Stimulated activated CD4-positive, alpha-beta T cell treated with anti-CD3 and anti-CD28 coated beads, Interleukin-1b, Interleukin-23, amount 100 ng/mL, for 48 hours (primary cell): ENCODE results near the gene CHSY3.

ENCODE experiments used
- DNase-seq: peaks from one replicate; pipeline ENCODE4 v3.0.0-alpha.2; 2020

Gene CHSY3

DNA sequence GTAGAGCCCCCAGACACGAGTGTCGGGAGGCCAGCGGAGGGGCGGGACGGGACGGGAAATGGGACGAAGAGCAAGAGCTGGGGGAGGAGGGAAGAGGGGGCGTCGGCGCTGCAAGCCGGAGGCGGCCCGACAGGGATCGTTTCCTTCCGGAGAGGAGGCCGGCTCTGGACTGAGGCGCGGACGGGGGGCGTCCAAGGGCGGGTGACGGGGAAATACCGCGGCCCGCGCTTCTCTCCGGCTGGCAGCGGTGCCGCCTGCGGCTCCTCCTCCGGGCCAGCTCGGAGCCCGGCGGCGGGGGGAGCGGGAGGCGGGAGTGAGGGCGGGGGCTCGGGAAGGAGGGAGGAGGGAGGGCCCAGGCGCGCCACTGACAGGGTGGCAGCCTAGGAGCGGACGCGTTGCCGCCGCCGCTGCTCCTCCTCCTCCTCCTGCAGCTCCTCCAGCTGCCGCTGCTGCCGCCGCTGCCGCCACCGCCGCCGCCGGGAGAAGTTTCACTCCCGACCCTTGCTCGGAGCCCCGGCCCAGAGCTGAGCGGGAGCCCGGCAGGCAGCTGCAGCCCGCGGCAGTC is at the start of gene CHSY3:
CHSY3 (plus strand) TSS at position 364 of the 565 bp plus-strand sequence.
- DNase-seq = peak; percentile 32

DNA sequence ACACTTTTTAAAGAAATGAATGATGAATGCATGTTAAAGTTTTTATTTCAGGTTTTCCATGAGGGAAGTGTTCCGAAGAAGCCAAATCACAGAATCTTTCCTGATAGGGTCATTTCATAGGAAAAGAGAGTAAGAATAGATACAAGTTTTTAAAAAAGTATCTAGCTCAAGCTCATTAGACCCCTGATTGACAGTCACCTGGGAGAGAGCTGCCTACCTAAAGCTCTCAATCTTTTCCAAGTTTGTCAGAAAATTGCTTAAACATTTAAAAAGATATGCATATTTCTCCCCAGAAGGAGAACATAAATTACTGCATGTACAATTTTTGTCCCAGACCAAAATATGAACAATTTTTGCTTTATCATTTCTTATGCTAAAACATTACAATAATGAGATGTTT is 47.9 kb upstream of the CHSY3 start:
- DNase-seq = no peak

DNA sequence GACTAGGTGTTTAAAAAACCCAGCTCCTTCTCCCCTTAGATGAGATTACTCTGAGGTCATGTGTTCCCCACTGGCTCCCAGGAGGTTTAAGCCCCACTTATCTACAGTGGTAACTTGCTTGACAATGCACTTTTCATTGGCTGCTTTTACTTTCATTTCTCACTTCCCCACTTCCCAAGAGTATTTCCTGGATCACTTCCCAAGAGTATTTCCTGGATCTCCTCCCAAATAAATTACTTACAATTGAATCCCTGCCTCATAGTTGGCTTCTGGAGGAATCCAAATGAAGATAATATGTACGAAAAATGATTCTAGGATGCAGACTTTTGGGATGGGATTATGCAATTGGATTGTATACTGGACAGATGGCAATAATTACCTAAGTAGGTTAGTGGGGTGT is 47.1 kb upstream of the CHSY3 start:
- DNase-seq = no peak

DNA sequence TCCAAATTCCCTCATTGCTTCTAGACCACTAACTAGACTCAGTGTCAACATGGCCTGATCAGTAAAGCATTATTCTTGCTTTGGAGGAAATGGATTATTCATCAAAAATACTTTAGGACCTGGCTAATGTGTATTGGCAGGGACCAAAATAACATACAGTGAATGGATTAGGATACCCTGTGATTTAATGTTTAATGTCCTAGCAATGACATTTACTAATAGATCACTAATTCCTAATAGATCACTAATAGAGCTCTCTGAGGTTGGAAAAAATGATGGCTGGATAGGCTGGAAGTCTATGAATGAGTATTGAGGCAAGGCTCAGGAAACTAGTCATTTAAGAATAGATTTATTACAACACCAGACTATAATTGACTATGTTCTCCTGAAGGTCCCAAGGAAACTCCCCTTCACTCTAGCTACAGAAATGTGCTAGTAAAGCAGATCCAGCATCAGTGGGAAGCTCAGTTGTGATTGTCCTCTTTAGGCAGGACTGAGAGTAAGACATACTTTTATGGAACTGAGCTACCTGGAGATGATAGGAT is 46.1 kb upstream of the CHSY3 start:
- no peak for DNase-seq

DNA sequence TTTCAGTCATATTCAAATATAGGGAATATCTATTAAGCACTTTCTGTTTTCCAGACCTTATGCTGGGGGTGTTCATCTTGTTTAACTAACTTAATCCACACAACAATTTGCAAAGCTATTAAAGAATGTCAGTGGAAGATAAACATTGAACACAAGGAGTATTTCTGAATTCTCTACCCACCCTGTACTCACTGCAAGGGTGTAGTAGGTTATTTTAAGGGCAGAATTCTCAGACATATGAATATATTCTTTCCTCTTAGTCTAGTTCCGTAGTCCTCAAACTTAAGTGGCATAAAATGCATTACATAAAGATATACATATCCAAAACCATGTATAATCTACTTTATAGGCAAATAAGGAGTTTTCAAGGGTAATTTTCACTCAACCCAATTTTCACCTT is 19.9 kb upstream of the CHSY3 start:
- no peak for DNase-seq

DNA sequence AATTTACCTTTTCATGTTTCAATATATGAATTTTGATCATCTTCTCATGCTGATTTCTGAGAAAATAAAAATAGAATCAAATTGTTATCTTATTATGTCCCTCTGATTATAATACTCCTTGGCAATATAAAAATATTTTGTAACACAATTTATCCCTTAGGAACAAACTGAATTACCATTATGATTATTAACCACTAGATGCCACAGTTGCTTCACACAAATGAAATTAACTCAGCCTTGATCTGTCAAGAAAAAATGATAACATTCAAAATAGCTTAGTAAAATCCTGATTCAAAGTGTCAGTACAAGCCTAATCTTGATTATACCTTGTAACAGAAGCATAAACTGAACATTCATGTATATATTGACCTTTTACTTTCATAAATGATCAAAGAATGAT is 4.8 kb upstream of the CHSY3 start:
- DNase-seq = no peak

DNA sequence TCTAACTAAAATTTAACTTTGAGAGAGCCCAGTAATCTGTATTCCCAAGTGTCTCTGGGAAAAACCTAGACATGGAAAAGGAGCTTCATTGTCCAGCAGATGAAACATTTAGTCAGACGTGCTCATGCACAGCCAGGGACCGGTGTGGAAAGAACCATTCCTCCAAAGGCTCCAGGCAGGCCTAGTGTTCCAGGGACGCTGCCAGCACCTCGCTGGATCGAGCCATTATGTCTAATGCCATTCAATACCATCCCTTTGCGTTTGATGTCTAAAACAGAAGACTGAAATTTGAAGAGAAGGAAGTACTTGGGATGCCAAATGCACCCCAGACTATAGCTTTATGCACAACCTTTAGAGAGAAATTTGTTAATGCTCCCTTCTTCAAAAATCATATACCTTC is 1.4 kb upstream of the CHSY3 start:
- no peak for DNase-seq

DNA sequence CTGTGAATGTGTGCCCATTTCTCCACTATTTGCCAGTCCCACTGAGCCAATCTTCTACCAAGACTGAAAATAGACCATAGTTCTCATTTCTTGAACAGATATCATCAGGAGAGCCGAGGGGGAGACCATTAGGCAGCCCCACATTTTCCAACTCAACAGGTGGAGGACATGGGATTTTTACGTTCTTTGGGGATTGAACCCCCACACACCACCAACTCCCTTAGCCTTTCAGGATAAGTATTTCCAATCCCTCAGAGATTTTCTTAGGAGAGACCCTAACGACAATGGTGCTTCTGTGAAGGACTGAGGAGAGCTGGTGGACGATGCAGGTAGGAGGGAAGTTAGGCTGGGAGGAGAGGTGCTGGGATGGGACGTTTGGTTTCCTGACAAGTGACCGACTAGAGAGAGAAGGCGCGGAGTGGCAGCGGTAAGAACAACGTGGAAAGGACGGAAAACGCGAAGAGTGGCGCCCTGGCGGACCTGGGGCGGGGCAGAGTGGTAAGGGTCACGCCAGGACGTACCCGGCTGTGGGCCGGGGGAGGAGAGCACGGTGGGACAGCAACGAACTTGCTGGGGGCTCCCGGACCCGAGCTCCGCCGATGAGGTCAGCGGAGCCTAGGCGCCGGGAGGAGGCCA is 681 bp upstream of the CHSY3 start:
- DNase-seq = no peak

DNA sequence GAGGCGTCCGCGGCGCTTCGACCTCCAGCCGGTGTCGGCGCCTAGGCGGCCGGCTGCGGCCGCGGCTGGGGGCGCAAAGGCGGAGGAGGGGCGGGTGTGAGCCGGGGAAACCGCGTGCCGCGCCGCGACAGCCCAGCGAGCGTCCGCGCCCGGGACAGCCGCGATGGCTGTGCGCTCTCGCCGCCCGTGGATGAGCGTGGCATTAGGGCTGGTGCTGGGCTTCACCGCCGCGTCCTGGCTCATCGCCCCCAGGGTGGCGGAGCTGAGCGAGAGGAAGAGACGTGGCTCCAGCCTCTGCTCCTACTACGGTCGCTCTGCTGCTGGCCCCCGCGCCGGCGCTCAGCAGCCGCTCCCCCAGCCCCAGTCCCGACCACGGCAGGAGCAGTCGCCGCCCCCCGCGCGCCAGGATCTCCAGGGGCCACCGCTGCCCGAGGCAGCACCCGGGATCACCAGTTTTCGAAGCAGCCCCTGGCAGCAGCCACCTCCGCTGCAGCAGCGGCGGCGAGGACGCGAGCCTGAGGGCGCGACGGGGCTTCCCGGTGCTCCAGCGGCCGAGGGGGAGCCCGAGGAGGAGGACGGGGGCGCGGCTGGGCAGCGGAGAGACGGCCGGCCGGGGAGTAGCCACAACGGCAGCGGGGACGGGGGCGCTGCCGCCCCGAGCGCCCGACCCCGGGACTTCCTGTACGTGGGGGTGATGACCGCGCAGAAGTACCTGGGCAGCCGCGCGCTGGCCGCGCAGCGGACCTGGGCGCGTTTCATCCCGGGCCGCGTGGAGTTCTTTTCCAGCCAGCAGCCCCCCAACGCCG is 605 bp downstream of the CHSY3 start:
- DNase-seq = no peak

DNA sequence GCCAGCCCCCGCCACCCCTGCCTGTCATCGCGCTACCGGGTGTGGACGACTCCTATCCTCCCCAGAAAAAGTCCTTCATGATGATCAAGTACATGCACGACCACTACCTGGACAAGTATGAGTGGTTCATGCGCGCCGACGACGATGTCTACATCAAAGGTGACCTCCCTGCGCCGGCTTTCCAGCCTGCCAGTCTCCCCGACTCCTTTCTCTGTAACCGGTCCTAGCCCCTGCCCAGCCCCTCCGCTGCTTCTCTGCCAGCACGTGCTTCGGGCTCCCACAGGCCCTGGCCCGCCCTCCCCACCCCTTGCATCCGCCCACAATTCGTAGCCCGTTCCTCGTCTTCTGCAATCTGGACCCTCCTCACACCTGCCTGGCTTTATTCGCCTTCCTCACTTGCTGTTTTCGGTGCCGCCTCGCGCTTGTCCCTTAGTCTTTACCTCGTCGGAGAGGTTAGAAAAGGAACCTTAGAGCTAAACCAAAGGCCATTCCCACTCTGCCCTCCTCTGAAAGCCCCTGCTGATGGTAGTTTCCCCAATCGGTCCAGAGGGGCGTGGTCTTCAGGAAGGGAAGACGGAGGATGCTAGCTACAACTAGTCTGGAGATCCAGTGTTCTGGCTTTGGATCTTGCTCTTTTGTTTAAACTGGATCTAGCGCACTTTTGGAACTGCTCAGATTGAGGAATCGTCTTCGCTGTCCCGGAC is 1.4 kb downstream of the CHSY3 start:
- no peak for DNase-seq

DNA sequence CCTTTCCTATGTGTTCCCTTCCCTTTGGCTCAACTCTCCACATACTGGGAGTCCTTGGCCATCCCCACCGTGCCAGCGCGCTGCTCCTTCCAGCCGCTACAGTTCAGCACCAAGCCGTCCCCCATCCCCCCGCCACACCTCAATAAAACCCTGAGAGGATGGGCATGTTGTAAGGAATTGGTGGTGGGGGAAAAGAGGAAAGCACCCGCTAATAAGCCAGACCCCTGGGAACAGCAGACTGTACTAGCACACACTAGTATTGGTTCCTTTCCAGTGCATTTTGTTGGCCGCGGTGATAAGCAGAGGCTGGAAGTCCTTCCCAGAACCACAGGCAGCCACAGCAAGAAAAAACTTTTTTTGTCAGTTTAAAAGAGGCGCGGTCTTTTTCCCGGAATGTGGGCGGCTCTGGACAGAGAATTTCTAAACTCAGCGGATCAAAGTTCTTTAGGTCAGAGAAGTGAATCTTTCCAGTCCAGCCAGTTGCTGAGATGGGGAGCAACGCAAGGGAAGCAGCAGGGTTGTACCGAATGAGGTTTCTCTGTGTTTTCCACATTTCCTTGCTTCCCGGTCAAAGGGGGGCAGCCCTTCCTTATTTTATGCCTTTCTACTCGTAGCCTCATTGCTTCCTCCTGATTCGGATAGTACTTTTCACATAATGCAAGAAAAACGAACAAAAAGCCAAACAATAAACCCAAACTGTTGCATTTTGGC is 2.1 kb downstream of the CHSY3 start:
- DNase-seq = no peak

DNA sequence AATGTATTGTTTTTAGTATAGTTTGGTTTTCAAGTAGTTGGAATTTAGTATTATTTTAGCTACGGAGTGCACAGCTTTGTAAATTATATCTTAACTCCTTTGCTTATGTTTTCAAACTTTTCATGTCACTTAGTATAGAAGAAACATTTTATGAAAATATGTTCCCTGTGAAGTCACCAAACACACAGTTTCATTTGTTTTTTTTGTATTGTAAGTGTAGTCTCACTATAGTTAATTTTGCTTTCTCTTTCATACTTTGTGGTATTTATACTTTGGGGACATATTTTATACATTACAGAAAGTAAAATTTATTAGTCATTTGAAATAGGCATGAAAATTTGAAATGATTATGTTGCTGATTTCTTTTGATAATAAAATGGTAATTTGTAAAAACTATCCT is 5.0 kb downstream of the CHSY3 start:
- DNase-seq = no peak

DNA sequence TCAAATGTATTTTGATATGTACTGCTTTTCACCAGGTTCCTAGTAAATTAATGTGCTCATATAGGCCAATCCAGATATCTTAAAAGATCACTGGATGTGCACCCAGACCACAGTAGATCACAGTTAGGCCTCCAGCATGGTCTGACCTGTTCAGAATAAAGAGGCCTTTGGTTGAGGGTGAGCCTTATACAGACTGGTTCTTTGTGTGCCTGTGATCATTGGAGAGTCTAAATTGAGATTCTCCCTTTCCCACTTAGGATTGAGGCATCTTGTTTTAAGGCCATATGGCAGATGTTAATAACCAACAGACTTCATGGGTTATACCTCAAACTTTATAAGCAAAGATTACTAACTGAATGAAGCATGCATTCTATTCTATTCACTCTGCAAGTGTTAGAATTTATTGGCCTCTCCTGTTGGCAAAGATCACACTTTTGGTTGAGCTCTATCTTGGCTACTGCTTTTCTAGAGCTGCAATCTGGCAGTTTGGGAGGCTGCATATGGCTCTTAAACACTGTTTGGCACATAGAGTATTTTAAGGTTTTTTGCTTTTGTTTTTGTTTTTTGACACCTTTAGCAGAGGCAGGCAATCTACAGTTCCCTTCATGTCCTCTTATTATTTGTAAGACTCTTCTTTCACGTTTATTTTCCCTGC is 8.5 kb downstream of the CHSY3 start:
- DNase-seq = no peak

DNA sequence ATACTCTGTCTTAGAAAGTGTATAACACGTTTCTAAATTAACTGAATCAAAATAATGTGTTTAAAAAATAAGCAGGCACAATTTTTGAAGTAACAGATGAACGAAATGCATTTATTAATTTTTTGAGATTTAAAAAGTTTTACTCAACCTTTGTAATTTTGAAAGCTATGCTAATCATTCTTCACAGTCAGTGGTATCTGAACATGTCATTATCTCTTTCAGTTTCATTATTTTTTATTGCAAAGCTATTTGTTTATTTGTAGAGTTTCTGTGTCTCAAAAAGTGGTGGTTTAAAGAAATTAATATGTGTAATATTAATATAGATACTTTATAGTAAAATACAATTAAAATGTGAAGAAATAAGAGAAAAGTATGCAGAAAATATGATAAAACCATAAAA is 11.2 kb downstream of the CHSY3 start:
- DNase-seq = no peak

DNA sequence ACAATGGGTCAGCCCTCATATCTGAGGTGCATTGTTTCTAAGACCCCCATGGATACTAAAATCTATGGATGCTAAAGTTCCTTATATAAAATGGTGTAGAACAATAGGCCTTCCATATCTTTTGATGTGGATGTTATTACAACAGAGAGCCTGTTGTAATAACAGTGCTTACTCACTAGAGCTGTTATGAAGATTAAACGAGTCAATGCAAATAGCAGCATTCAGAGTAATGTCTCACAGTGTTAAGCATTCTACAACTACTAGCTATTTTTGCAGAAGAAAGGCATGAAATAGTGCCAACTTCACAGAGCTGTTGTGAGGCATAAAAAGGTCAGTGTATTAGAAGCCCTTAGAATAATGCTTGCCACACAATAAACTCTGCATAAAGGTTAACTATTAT is 13.0 kb downstream of the CHSY3 start:
- DNase-seq = no peak

DNA sequence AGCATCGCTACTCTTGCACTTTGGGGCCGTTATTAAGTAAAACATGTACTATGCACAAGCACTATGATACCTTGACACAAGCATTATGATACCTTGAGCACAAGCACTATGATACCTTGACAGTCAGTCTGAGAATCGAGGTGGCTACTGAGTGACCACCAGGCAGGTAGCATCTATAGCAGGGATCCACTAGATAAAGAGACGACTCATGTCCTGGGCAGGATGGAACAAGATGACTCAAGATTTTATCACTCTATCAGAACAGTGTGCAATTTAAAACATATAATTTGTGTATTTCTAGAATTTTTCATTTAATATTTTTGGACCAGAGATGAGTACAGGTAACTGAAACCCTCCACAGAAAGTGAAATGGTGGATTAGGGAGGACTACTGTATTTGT is 16.9 kb downstream of the CHSY3 start:
- no peak for DNase-seq

DNA sequence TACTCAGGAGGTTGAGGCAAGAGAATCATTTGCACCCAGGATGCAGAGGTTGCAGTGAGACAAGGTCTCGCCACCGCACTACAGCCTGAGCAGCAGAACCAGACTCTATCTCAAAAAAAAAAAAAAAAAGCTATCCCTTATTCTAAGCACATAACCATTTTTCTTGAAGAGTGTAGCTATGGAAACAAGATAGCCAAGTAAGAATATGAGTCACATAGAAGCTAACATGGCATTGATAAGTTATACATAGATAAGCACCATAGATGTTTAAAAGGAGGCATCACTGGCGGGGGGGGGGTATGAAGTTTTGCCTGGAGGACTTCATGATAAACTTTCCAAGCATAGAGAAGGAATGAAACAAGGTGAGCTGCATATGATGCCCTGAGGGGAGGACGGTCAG is 26.0 kb downstream of the CHSY3 start:
- no peak for DNase-seq

DNA sequence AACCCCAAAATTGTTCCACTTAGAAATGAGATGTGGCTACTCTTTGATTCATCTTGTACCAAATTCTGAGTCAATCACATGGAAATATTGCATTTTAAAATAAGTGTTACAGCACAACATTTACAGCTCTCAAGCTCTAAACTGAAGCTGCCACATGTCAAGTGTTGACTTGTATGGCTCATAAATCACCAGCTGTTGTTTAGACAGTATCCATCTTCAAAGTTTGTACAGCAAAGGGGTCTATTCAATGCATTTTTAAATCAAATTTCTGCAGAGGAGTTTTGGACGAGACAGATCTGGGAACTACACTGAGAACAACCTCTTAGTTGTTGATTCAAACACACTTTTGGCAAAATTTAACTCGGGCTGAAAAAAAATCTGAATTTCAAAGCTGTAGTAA is 31.4 kb downstream of the CHSY3 start:
- DNase-seq = no peak

DNA sequence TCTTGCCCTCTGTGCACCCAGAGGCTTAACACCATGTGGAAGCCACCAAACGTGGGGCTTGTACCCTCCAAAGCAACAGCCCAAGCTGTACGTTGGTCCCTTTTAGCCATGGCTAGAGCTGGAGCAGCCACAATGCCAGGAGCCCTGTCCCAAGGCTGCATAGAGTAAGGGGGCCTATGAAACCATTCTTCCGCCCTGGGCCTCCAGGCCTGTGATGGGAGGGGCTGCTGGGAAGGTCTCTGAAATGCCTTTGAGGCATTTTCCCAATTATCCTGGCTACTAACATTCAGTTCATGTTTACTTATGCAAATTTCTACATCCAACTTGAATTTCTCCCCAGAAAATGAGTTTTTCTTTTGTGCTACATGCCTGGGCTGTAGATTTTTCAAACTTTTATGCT is 33.8 kb downstream of the CHSY3 start:
- no peak for DNase-seq

DNA sequence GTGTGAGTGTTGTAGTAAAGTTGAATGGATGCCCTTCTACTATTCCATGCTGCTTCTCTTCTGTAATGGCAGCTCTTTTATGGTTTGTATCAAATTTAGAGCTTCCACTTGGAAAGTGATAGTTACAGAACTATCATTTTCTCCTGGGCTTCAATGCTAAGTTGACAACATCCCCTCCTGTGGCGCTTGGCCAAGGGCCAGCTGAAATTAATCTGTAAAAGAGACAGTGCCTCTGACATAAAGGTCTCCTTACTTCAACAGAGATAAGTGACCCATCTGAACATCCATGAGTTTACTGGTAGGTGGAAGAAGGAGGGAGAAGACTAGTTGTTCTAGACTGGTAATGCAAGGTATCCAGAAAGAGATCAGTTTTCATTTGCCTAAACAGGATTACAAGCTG is 39.7 kb downstream of the CHSY3 start:
- no peak for DNase-seq

DNA sequence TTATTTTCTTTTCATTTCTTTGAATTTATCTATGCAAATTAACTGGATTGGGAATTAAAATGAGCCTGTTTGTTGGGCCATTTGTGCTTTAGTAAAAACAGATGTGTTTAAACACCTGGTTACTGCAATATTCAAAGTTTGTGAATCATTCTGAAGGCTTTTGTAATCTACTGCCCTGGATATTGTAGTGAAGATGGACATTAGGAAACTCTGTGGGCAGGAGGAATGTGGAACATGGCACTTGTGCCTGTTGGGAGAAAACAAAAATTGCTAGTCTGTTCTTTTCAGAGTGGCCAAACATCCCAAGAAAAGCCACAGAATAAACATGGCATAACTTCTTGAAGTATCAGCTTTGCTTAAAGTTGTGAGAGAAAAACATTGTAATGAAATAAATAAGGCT is 40.8 kb downstream of the CHSY3 start:
- DNase-seq = no peak

DNA sequence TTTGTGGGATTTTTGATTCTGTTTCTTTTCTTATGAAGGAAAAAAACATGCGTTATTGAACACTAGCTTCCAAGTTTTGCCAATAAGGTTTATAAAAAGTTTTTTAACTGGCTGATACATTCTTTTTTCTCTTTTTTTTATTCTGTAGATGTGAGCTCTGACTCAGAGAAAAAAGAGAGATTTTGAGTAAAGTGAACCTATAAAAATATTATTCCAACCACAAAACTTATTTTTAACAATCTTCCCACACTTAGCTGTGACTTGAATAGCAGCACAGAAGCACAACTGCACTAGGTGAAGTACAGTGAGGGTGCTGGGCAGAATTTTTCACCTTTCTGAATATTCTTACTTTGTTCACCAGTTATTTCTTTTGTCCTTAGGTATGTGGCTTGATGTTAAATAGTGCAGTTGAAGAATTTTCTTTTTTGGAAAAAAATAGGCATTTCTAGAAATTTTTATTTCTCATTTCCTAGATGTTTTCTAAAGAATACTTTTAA is 41.6 kb downstream of the CHSY3 start:
- no peak for DNase-seq
